ENCODE measurements around the gene RFC4.

The RFC4 gene

GRCh38 chr3:186849374-186849975 lies 43.2 kb upstream of the RFC4 start:
- no peak for TF ChIP-seq TAF1 (IDR thresholded peaks at IDR 0.05; ENCODE audit: borderline replicate concordance, insufficient read depth, low read length)
- no peak for TF ChIP-seq POLR2AphosphoS5 (IDR thresholded peaks at IDR 0.05; ENCODE audit: low read depth, low read length)
- no peak for TF ChIP-seq REST (IDR thresholded peaks at IDR 0.05; ENCODE audit: insufficient read depth in 1 of 2, low read depth in 2 of 2, low read length in 2 of 2)
- TF ChIP-seq SIN3A (IDR thresholded peaks at IDR 0.05; ENCODE audit: borderline replicate concordance, insufficient read depth, low read length): no peak

- no peak for TF ChIP-seq REST (IDR thresholded peaks at IDR 0.05; ENCODE audit: insufficient read depth in 1 of 2, low read depth in 2 of 2, low read length in 2 of 2)
- no peak for TF ChIP-seq POLR2AphosphoS5 (IDR thresholded peaks at IDR 0.05; ENCODE audit: low read depth, low read length)
- TF ChIP-seq SIN3A (IDR thresholded peaks at IDR 0.05; ENCODE audit: borderline replicate concordance, insufficient read depth, low read length): no peak
- TF ChIP-seq TAF1 (IDR thresholded peaks at IDR 0.05; ENCODE audit: borderline replicate concordance, insufficient read depth, low read length): no peak
- no peak for TF ChIP-seq FOXP2 (optimal IDR thresholded peaks at IDR 0.05; ENCODE audit: borderline replicate concordance, extremely low read depth, extremely low read length, insufficient read depth)
These were observed 41.2 kb upstream of the RFC4 start for GRCh38 chr3:186847437-186847836.

DNA sequence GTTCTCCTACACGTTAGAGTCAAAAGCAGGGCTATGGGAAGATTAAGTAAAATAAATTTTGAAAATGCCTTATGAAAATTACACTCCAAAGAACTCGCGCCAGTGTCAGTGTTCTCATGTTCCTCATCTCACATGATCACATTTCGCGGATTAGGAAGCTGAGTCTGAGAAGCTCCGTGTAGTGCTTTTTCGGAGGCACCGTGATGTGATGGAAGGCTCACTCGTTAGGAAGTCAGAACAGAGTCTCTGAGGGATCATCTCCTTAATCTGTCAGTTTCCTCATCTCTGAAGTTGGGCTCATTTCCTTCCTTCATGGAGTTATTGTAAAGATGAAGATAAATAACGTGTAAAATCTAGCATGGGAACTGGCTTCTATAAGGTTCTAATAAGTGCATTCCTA lies 39.5 kb upstream of the RFC4 start:
- TF ChIP-seq POLR2AphosphoS5 (IDR thresholded peaks at IDR 0.05; ENCODE audit: low read depth, low read length) (no peak), TAF1 (IDR thresholded peaks at IDR 0.05; ENCODE audit: borderline replicate concordance, insufficient read depth, low read length) (no peak), REST (IDR thresholded peaks at IDR 0.05; ENCODE audit: insufficient read depth in 1 of 2, low read depth in 2 of 2, low read length in 2 of 2) (no peak), FOXP2 (optimal IDR thresholded peaks at IDR 0.05; ENCODE audit: borderline replicate concordance, extremely low read depth, extremely low read length, insufficient read depth) (no peak), SIN3A (IDR thresholded peaks at IDR 0.05; ENCODE audit: borderline replicate concordance, insufficient read depth, low read length) (no peak)

- TF ChIP-seq POLR2AphosphoS5 (IDR thresholded peaks at IDR 0.05; ENCODE audit: low read depth, low read length): no peak
- TF ChIP-seq FOXP2 (optimal IDR thresholded peaks at IDR 0.05; ENCODE audit: borderline replicate concordance, extremely low read depth, extremely low read length, insufficient read depth): no peak
These were observed 38.6 kb upstream of the RFC4 start for GRCh38 chr3:186844908-186845307.

- TF ChIP-seq FOXP2 (optimal IDR thresholded peaks at IDR 0.05; ENCODE audit: borderline replicate concordance, extremely low read depth, extremely low read length, insufficient read depth): no peak
- TF ChIP-seq TAF1 (IDR thresholded peaks at IDR 0.05; ENCODE audit: borderline replicate concordance, insufficient read depth, low read length): no peak
- TF ChIP-seq SIN3A (IDR thresholded peaks at IDR 0.05; ENCODE audit: borderline replicate concordance, insufficient read depth, low read length): no peak
- TF ChIP-seq POLR2AphosphoS5 (IDR thresholded peaks at IDR 0.05; ENCODE audit: low read depth, low read length): no peak
- TF ChIP-seq REST (IDR thresholded peaks at IDR 0.05; ENCODE audit: insufficient read depth in 1 of 2, low read depth in 2 of 2, low read length in 2 of 2): no peak
These were observed 36.8 kb upstream of the RFC4 start for GRCh38 chr3:186843039-186843432.
